ENCODE data around the gene STOML2.

STOML2 gene

GRCh38 chr9:35076848-35077247 is 26.1 kb downstream of the STOML2 start:
- H3K27ac ChIP-seq, result no peak overlapping the region

GRCh38 chr9:35075358-35075757 is 27.6 kb downstream of the STOML2 start:
- no peak overlapping the region for H3K4me3 ChIP-seq
- H3K27ac ChIP-seq, result no peak overlapping the region

More at GRCh38 chr9:35076848-35077247, 26.1 kb downstream of the STOML2 start:
- H3K4me3 ChIP-seq, result no peak overlapping the region

- H3K4me3 ChIP-seq, result no peak overlapping the region
- no peak overlapping the region for H3K27ac ChIP-seq
Measured at GRCh38 chr9:35074791-35075190, 28.1 kb downstream of the STOML2 start.

- no peak overlapping the region for H3K27ac ChIP-seq
- H3K4me3 ChIP-seq, result no peak overlapping the region
Measured at GRCh38 chr9:35074141-35074540, 28.8 kb downstream of the STOML2 start.

- peak overlapping the region in 4 of 7 experiments; percentile 17 to 98 (median 88) for H3K4me3 ChIP-seq
- peak overlapping the region in 18 of 21 experiments; percentile 4 to 100 (median 68) for H3K27ac ChIP-seq
Measured at GRCh38 chr9:35073279-35073612, 29.7 kb downstream of the STOML2 start.

- H3K27ac ChIP-seq, result peak within 1 kb of the TSS; percentile 94 to 100 (median 99)
- peak within 1 kb of the TSS; percentile 80 to 98 (median 91) for H3K4me3 ChIP-seq
Measured at GRCh38 chr9:35072461-35073278, 30.3 kb downstream of the STOML2 start, which contains the start of gene VCP. Gene VCP, minus strand, starts transcription at chr9:35072625. Its CDS starts 272 bp downstream, at chr9:35072353.

- Histone ChIP-seq H3K4me3 (peak overlapping the region; percentile 80 to 98 (median 91)), H3K27ac (peak overlapping the region; percentile 94 to 100 (median 99))
Measured at GRCh38 chr9:35071814-35072460, 31.0 kb downstream of the STOML2 start.

- peak overlapping the region; percentile 94 to 100 (median 99) for H3K27ac ChIP-seq
- H3K4me3 ChIP-seq, result peak overlapping the region; percentile 80 to 98 (median 91)
Measured at GRCh38 chr9:35070823-35071813, 31.8 kb downstream of the STOML2 start.

- no peak overlapping the region for H3K4me3 ChIP-seq
- H3K27ac ChIP-seq, result peak overlapping the region in 1 of 21 experiments; percentile 2
Measured at GRCh38 chr9:35069020-35069419, 33.9 kb downstream of the STOML2 start.

GRCh38 chr9:35067056-35067455 is 35.9 kb downstream of the STOML2 start:
- no peak overlapping the region for H3K4me3 ChIP-seq
- no peak overlapping the region for H3K27ac ChIP-seq

GRCh38 chr9:35060548-35061207 is 42.3 kb downstream of the STOML2 start:
- no peak overlapping the region for H3K27ac ChIP-seq
- H3K4me3 ChIP-seq, result no peak overlapping the region

GRCh38 chr9:35059438-35059837 is 43.5 kb downstream of the STOML2 start:
- Histone ChIP-seq H3K27ac (no peak overlapping the region), H3K4me3 (no peak overlapping the region)

- Histone ChIP-seq H3K27ac (no peak overlapping the region), H3K4me3 (no peak overlapping the region)
Measured at GRCh38 chr9:35057271-35057620, 45.7 kb downstream of the STOML2 start.

- no peak overlapping the region for H3K27ac ChIP-seq
- H3K4me3 ChIP-seq, result no peak overlapping the region
Measured at GRCh38 chr9:35056571-35057270, 46.2 kb downstream of the STOML2 start.

- Histone ChIP-seq H3K27ac (no peak overlapping the region), H3K4me3 (no peak overlapping the region)
Measured at GRCh38 chr9:35054871-35055644, 47.9 kb downstream of the STOML2 start.

GRCh38 chr9:35054185-35054835 is 48.6 kb downstream of the STOML2 start:
- no peak overlapping the region for H3K27ac ChIP-seq

More at GRCh38 chr9:35054185-35054835, 48.6 kb downstream of the STOML2 start:
- H3K4me3 ChIP-seq, result no peak overlapping the region

Data from skin epidermis (tissue), 12 donors.